HEK293 (cell line): Measurements from ENCODE around the gene PXDC1.

Experiments
- CTCF ChIA-PET: fragments of 350-600 bp; formaldehyde crosslinking; extraction: SDS; loops from one replicate; lab custom pipeline; 2021; ENCODE audit warnings: antibody characterized with exemption; lab: Yijun Ruan, JAX
- POLR2A ChIA-PET: fragments of 300-600 bp; formaldehyde crosslinking; extraction: SDS; loops from one replicate; lab custom pipeline; 2020; ENCODE audit warnings: antibody characterized with exemption, inconsistent platforms; lab: Yijun Ruan, JAX
- H3K27ac ChIP-seq: fragments of 200-500 bp; sonication (Bioruptor generic); 2 replicates; pipeline ENCODE4 v1.5.1; 2014; ENCODE audit warnings: low read depth, low read length, control low read depth, inconsistent platforms; ENCODE audit errors: extremely low read depth
- H3K36me3 ChIP-seq, 2 experiments: fragments of 200-500 bp in 1 of 2; sonication (Bioruptor generic) in 1 of 2; 1 replicate in 1 of 2; 2 replicates in 1 of 2; pipeline ENCODE4 v1.5.1; 2014 to 2017; ENCODE audit warnings: inconsistent platforms in 2 of 2, low read length in 2 of 2; ENCODE audit not compliant: control insufficient read depth in 2 of 2, insufficient read depth in 1 of 2
- H3K4me1 ChIP-seq: fragments of 200-500 bp; sonication (Bioruptor generic); 2 replicates; pipeline ENCODE4 v1.5.1; 2014; ENCODE audit warnings: mild to moderate bottlenecking, low read length, inconsistent platforms; ENCODE audit not compliant: control insufficient read depth, insufficient read depth
- H3K4me3 ChIP-seq: 2 replicates; pipeline ENCODE4 v1.5.1; 2011; ENCODE audit warnings: low read depth, mild to moderate bottlenecking, control low read depth, low read length, moderate library complexity
- H3K9me3 ChIP-seq: fragments of 200-500 bp; sonication (Bioruptor generic); 2 replicates; pipeline ENCODE4 v1.5.1; 2014; ENCODE audit warnings: low read depth, low read length, inconsistent platforms; ENCODE audit not compliant: control insufficient read depth, insufficient read depth
- CTCF ChIP-seq: fragments of 450-650 bp; formaldehyde crosslinking; IDR thresholded peaks from 2 replicates; pipeline ENCODE4 v1.5.1; 2016; ENCODE audit warnings: missing biosample characterization, missing genetic modification characterization
- GLI4 ChIP-seq: fragments of 450-650 bp; formaldehyde crosslinking; IDR thresholded peaks from 2 replicates; pipeline ENCODE4 v1.5.1; 2016; ENCODE audit warnings: missing biosample characterization, missing genetic modification characterization
- HOXD13 ChIP-seq: sonication (generic); formaldehyde crosslinking; IDR thresholded peaks from 2 replicates; pipeline ENCODE4 v1.8.0; 2022; ENCODE audit warnings: missing genetic modification reagents, borderline replicate concordance
- MYNN ChIP-seq: fragments of 450-650 bp; formaldehyde crosslinking; IDR thresholded peaks from 2 replicates; pipeline ENCODE4 v1.5.1; 2016; ENCODE audit warnings: missing biosample characterization, missing genetic modification characterization, borderline replicate concordance
- RBAK ChIP-seq: fragments of 450-650 bp; formaldehyde crosslinking; IDR thresholded peaks from 2 replicates; pipeline ENCODE4 v1.5.1; 2016; ENCODE audit warnings: missing biosample characterization, missing genetic modification characterization
- SETDB1 ChIP-seq: IDR thresholded peaks from one replicate; pipeline ENCODE4 v1.6.1; 2017; ENCODE audit warnings: mild to moderate bottlenecking, low read length, moderate library complexity, mixed read lengths; ENCODE audit not compliant: insufficient read length
- SP7 ChIP-seq: fragments of 450-650 bp; formaldehyde crosslinking; IDR thresholded peaks from 2 replicates; pipeline ENCODE4 v1.5.1; 2016; ENCODE audit warnings: missing biosample characterization, missing genetic modification characterization
- ZBTB44 ChIP-seq: fragments of 450-650 bp; IDR thresholded peaks from 2 replicates; pipeline ENCODE4 v1.5.1; 2018; ENCODE audit warnings: missing biosample characterization, mild to moderate bottlenecking, missing genetic modification characterization
- ZNF146 ChIP-seq: fragments of 450-650 bp; formaldehyde crosslinking; IDR thresholded peaks from 2 replicates; pipeline ENCODE4 v1.5.1; 2016; ENCODE audit warnings: missing biosample characterization, missing genetic modification characterization
- ZNF24 ChIP-seq: fragments of 450-650 bp; formaldehyde crosslinking; IDR thresholded peaks from 2 replicates; pipeline ENCODE4 v1.5.1; 2016; ENCODE audit warnings: missing biosample characterization, missing genetic modification characterization
- ZNF26 ChIP-seq: fragments of 450-650 bp; formaldehyde crosslinking; IDR thresholded peaks from 2 replicates; pipeline ENCODE4 v1.5.1; 2016; ENCODE audit warnings: missing biosample characterization, missing genetic modification characterization
- ZNF311 ChIP-seq: fragments of 450-650 bp; formaldehyde crosslinking; IDR thresholded peaks from 2 replicates; pipeline ENCODE4 v1.5.1; 2017; ENCODE audit warnings: missing biosample characterization, missing genetic modification characterization, borderline replicate concordance
- ZNF335 ChIP-seq: fragments of 450-650 bp; formaldehyde crosslinking; conservative IDR thresholded peaks from 2 replicates; pipeline ENCODE4 v1.5.1; 2016; ENCODE audit warnings: missing biosample characterization, missing genetic modification characterization
- ZNF350 ChIP-seq: fragments of 450-650 bp; formaldehyde crosslinking; IDR thresholded peaks from 2 replicates; pipeline ENCODE4 v1.5.0; 2017; ENCODE audit warnings: missing biosample characterization, mild to moderate bottlenecking, missing genetic modification characterization
- ZNF561 ChIP-seq: fragments of 450-650 bp; IDR thresholded peaks from 2 replicates; pipeline ENCODE4 v1.5.1; 2018; ENCODE audit warnings: missing biosample characterization, missing genetic modification characterization, borderline replicate concordance
- ZNF777 ChIP-seq: fragments of 450-650 bp; formaldehyde crosslinking; IDR thresholded peaks from 2 replicates; pipeline ENCODE4 v1.5.1; 2017; ENCODE audit warnings: missing biosample characterization, missing genetic modification characterization, borderline replicate concordance
- TF ChIP-seq, protein P1 (sequence below): fragments of 450-650 bp; formaldehyde crosslinking; IDR thresholded peaks from 2 replicates; pipeline ENCODE4 v1.5.1; 2016; ENCODE audit warnings: missing biosample characterization, missing genetic modification characterization, low read depth
- TF ChIP-seq, protein P2 (sequence below): fragments of 450-650 bp; formaldehyde crosslinking; IDR thresholded peaks from 2 replicates; pipeline ENCODE4 v1.5.1; 2017; ENCODE audit warnings: missing biosample characterization, missing genetic modification characterization
- TF ChIP-seq, protein P3 (sequence below): fragments of 450-650 bp; formaldehyde crosslinking; IDR thresholded peaks from 2 replicates; pipeline ENCODE4 v1.5.1; 2016; ENCODE audit warnings: missing biosample characterization, missing genetic modification characterization, low read depth
- TF ChIP-seq, protein P4 (sequence below): fragments of 450-650 bp; formaldehyde crosslinking; IDR thresholded peaks from 2 replicates; pipeline ENCODE4 v1.5.1; 2016; ENCODE audit warnings: missing biosample characterization, missing genetic modification characterization
- TF ChIP-seq, protein P5 (sequence below): fragments of 450-650 bp; formaldehyde crosslinking; IDR thresholded peaks from 2 replicates; pipeline ENCODE4 v1.5.1; 2017; ENCODE audit warnings: missing biosample characterization, missing genetic modification characterization

Gene PXDC1

DNA sequence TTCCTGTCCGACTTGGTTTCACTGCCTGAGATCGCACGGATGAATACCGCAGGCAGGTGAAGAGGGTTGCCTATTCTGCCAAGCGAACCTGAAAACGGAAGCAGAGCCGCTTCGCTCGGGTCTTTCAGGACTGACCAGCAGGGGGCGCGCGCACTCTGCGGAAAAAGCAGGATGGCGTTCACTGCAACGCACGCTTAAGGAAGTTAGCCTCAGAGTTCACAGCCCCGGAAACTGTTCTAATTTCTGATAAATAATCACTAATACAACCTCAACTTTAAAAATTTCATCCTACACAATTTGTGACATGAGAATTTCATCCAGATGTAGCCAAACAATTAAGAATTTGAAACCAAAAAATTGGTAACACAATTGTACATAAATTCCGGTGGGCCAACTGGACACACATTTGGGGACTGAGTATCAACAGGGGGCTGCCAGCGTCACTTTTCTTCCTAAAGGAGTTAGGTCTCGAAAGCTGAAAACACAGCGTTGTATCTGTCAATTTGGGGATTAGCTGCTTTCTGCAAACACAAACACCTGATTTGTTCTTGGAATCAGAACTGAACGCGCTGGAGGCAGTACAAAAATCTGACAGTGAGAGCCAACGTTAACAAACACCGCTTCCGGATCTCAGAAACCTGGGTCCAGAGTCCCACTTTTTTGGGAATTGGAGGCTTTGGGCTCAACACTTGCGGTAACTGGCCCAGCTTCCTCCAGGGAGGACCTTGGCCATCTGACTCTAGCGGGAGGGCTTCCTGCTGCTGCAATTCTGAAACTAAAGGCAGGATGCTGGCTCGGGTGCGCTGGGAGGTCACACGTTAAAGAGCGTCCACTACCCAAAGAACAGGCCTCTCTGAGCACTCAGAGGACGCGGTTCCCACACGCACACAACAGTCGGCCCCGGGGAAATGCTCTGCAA, 8.8 kb downstream of the PXDC1 start (continued):
- TF ChIP-seq, protein P1, sequence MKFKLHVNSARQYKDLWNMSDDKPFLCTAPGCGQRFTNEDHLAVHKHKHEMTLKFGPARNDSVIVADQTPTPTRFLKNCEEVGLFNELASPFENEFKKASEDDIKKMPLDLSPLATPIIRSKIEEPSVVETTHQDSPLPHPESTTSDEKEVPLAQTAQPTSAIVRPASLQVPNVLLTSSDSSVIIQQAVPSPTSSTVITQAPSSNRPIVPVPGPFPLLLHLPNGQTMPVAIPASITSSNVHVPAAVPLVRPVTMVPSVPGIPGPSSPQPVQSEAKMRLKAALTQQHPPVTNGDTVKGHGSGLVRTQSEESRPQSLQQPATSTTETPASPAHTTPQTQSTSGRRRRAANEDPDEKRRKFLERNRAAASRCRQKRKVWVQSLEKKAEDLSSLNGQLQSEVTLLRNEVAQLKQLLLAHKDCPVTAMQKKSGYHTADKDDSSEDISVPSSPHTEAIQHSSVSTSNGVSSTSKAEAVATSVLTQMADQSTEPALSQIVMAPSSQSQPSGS (tag by site-specific recombination): no peak
- TF ChIP-seq ZNF777 (tag by site-specific recombination) (no peak), CTCF (tag by site-specific recombination) (peak; percentile 79), ZNF561 (tag by site-specific recombination) (no peak), GLI4 (tag by site-specific recombination) (no peak), SP7 (tag by site-specific recombination) (0 out of 2 replicates have a peak, but pooled peaks have one; percentile 20), HOXD13 (CRISPR knock-in tag) (no peak), ZNF335 (tag by site-specific recombination) (0 out of 2 replicates have a peak, but pooled peaks have one; percentile 29), MYNN (tag by site-specific recombination) (no peak), SETDB1 (no peak), ZBTB44 (tag by site-specific recombination) (0 out of 2 replicates have a peak, but pooled peaks have one; percentile 10), ZNF350 (tag by site-specific recombination) (no peak), RBAK (tag by site-specific recombination) (no peak), ZNF146 (tag by site-specific recombination) (no peak), ZNF26 (tag by site-specific recombination) (no peak)
- TF ChIP-seq, protein P2, sequence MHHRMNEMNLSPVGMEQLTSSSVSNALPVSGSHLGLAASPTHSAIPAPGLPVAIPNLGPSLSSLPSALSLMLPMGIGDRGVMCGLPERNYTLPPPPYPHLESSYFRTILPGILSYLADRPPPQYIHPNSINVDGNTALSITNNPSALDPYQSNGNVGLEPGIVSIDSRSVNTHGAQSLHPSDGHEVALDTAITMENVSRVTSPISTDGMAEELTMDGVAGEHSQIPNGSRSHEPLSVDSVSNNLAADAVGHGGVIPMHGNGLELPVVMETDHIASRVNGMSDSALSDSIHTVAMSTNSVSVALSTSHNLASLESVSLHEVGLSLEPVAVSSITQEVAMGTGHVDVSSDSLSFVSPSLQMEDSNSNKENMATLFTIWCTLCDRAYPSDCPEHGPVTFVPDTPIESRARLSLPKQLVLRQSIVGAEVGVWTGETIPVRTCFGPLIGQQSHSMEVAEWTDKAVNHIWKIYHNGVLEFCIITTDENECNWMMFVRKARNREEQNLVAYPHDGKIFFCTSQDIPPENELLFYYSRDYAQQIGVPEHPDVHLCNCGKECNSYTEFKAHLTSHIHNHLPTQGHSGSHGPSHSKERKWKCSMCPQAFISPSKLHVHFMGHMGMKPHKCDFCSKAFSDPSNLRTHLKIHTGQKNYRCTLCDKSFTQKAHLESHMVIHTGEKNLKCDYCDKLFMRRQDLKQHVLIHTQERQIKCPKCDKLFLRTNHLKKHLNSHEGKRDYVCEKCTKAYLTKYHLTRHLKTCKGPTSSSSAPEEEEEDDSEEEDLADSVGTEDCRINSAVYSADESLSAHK (tag by site-specific recombination): no peak
- TF ChIP-seq, all 188 proteins: peak for 6

GRCh38 chr6:3742076-3742425, 9.5 kb downstream of the PXDC1 start:
- H3K36me3 ChIP-seq: peaks cover 0 to 20% of the 10 kb centered on the region in 2 experiments; a peak in 1 of 3 replicates
- H3K4me3 ChIP-seq: no peak overlapping the region
- H3K4me1 ChIP-seq: peaks cover 6% of the 10 kb centered on the region; the same call in 1 of the 2 replicates
- ChIA-PET CTCF (interaction anchor here (0.6 to 7.8 kb wide), 26 partner anchors 10 to 462 kb away, joined by 3 to 107 read pairs (median 4); partner anchors contain the start of gene FAM50B), POLR2A (no interaction called here)
- no peak overlapping the region for H3K27ac ChIP-seq
- no peaks in the 10 kb centered on the region for H3K9me3 ChIP-seq
- TF ChIP-seq, protein P3, sequence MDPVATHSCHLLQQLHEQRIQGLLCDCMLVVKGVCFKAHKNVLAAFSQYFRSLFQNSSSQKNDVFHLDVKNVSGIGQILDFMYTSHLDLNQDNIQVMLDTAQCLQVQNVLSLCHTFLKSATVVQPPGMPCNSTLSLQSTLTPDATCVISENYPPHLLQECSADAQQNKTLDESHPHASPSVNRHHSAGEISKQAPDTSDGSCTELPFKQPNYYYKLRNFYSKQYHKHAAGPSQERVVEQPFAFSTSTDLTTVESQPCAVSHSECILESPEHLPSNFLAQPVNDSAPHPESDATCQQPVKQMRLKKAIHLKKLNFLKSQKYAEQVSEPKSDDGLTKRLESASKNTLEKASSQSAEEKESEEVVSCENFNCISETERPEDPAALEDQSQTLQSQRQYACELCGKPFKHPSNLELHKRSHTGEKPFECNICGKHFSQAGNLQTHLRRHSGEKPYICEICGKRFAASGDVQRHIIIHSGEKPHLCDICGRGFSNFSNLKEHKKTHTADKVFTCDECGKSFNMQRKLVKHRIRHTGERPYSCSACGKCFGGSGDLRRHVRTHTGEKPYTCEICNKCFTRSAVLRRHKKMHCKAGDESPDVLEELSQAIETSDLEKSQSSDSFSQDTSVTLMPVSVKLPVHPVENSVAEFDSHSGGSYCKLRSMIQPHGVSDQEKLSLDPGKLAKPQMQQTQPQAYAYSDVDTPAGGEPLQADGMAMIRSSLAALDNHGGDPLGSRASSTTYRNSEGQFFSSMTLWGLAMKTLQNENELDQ (tag by site-specific recombination): no peak
- TF ChIP-seq, protein P4, sequence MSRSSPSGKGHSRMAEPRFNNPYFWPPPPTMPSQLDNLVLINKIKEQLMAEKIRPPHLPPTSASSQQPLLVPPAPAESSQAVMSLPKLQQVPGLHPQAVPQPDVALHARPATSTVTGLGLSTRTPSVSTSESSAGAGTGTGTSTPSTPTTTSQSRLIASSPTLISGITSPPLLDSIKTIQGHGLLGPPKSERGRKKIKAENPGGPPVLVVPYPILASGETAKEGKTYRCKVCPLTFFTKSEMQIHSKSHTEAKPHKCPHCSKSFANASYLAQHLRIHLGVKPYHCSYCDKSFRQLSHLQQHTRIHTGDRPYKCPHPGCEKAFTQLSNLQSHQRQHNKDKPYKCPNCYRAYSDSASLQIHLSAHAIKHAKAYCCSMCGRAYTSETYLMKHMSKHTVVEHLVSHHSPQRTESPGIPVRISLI: no peak
- TF ChIP-seq, protein P5, sequence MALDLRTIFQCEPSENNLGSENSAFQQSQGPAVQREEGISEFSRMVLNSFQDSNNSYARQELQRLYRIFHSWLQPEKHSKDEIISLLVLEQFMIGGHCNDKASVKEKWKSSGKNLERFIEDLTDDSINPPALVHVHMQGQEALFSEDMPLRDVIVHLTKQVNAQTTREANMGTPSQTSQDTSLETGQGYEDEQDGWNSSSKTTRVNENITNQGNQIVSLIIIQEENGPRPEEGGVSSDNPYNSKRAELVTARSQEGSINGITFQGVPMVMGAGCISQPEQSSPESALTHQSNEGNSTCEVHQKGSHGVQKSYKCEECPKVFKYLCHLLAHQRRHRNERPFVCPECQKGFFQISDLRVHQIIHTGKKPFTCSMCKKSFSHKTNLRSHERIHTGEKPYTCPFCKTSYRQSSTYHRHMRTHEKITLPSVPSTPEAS (tag by site-specific recombination): no peak
- TF ChIP-seq ZNF24 (tag by site-specific recombination) (no peak), ZNF311 (no peak)
